ENCODE results near the gene PJVK.

DNA sequence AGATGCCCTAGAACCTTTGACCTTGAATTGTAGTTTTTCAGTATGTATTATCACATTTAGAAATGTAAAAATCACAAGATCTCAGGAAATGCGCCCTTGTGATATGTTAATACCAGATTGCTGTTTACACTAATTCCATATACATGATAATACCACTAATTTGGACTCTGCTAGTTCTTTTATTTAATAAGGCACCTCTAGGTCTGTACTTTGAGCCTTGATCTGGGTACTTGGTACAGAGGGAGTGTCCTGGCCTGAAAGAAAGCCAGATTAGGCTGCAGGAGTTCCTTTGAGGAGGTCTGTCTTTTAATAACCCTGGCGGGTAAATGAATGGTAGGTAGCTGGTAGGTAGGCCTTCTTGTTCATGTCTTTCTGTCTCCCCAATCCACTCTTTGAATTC, 55.3 kb downstream of the PJVK start:
- TF ChIP-seq POLR2A (IDR thresholded peaks at IDR 0.05) (no peak), POLR2AphosphoS5 (IDR thresholded peaks at IDR 0.05) (no peak)
- TF ChIP-seq, protein P1, sequence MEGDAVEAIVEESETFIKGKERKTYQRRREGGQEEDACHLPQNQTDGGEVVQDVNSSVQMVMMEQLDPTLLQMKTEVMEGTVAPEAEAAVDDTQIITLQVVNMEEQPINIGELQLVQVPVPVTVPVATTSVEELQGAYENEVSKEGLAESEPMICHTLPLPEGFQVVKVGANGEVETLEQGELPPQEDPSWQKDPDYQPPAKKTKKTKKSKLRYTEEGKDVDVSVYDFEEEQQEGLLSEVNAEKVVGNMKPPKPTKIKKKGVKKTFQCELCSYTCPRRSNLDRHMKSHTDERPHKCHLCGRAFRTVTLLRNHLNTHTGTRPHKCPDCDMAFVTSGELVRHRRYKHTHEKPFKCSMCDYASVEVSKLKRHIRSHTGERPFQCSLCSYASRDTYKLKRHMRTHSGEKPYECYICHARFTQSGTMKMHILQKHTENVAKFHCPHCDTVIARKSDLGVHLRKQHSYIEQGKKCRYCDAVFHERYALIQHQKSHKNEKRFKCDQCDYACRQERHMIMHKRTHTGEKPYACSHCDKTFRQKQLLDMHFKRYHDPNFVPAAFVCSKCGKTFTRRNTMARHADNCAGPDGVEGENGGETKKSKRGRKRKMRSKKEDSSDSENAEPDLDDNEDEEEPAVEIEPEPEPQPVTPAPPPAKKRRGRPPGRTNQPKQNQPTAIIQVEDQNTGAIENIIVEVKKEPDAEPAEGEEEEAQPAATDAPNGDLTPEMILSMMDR (IDR thresholded peaks at IDR 0.05) = no peak
